ENCODE results near the gene KLHL35. TPM values are rescaled to one million over a fixed set of nuclear protein-coding genes. Genes with fewer than 3 reads are reported as not detected.

Gene KLHL35
- total RNA-seq, 1 donor from 2014 or later: 2.6 TPM

- no peak overlapping the region for H3K4me3 ChIP-seq
- H3K27ac ChIP-seq: peak overlapping the region; percentile 68
- TF ChIP-seq, protein P1, sequence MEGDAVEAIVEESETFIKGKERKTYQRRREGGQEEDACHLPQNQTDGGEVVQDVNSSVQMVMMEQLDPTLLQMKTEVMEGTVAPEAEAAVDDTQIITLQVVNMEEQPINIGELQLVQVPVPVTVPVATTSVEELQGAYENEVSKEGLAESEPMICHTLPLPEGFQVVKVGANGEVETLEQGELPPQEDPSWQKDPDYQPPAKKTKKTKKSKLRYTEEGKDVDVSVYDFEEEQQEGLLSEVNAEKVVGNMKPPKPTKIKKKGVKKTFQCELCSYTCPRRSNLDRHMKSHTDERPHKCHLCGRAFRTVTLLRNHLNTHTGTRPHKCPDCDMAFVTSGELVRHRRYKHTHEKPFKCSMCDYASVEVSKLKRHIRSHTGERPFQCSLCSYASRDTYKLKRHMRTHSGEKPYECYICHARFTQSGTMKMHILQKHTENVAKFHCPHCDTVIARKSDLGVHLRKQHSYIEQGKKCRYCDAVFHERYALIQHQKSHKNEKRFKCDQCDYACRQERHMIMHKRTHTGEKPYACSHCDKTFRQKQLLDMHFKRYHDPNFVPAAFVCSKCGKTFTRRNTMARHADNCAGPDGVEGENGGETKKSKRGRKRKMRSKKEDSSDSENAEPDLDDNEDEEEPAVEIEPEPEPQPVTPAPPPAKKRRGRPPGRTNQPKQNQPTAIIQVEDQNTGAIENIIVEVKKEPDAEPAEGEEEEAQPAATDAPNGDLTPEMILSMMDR (IDR thresholded peaks at IDR 0.05): no peak
- no peaks in the 10 kb centered on the region for H3K27me3 ChIP-seq (ENCODE audit: low read depth)
- H3K4me1 ChIP-seq: peaks cover 24% of the 10 kb centered on the region
- DNase-seq (no peak), ATAC-seq (no peak)
- no peaks in the 10 kb centered on the region for H3K36me3 ChIP-seq
- no peaks in the 10 kb centered on the region for H3K9me3 ChIP-seq
- intact Hi-C loops (cut with DNase I): no loop called here
These were observed 59.8 kb downstream of the KLHL35 start for GRCh38 chr11:75373201-75373600.

Other genes starting within 250 kb of the KLHL35 start
- gene TPBGL, start 192.4 kb downstream of the KLHL35 start, total RNA-seq: 0.47 TPM
- gene ARRB1, start 81.5 kb downstream of the KLHL35 start, total RNA-seq: 187 TPM
- gene RPS3, start 33.7 kb downstream of the KLHL35 start, total RNA-seq: 1,761 TPM
- gene GDPD5, start 92.7 kb upstream of the KLHL35 start, total RNA-seq: 15.8 TPM
- 131 TPM for gene SERPINH1, start 129.1 kb upstream of the KLHL35 start, total RNA-seq
- 10.8 TPM for gene MAP6, start 235.8 kb upstream of the KLHL35 start, total RNA-seq

Measured in lower lobe of right lung (tissue), 2 donors.